CD4-positive, CD25-positive, alpha-beta regulatory T cell (primary cell): ENCODE data around the gene CCDC91. TPM values are rescaled to one million over a fixed set of nuclear protein-coding genes. Genes with fewer than 3 reads are reported as not detected.
"Not testable (repeated sequence)": the region's sequence is repeated elsewhere in the genome, so short reads cannot be mapped to it uniquely, and the experiment has no call there.

Source experiments
- ATAC-seq, 2 donors: fragments of 150-1000 bp; cut with Tn5 transposase; one replicate each; pipeline ENCODE4 v1.10.0; 2021; ENCODE audit warnings: low read depth in 2 of 2, moderate number of reproducible peaks in 2 of 2, moderate library complexity in 1 of 2
- DNase-seq, 3 donors: peaks; one replicate each; pipeline versions ENCODE4 v3.0.0 to v3.0.0-alpha.2; 2012 to 2022; ENCODE audit warnings: mixed read lengths in 1 of 3
- H3K27ac ChIP-seq: one replicate; pipeline ENCODE4 v1.7.0; 2013; ENCODE audit warnings: mild to moderate bottlenecking, low read length; ENCODE audit not compliant: insufficient read depth, poor library complexity, severe bottlenecking
- H3K27me3 ChIP-seq: one replicate; pipeline ENCODE4 v1.7.0; 2013; ENCODE audit warnings: low read length; ENCODE audit not compliant: control insufficient read depth, insufficient read depth
- H3K36me3 ChIP-seq: one replicate; pipeline ENCODE4 v1.7.0; 2013; ENCODE audit warnings: mild to moderate bottlenecking, low read length, moderate library complexity; ENCODE audit not compliant: control insufficient read depth, insufficient read depth
- H3K4me1 ChIP-seq: 2 replicates; pipeline ENCODE4 v1.7.0; 2013; ENCODE audit warnings: mild to moderate bottlenecking, low read length; ENCODE audit not compliant: insufficient read depth, control insufficient read depth, poor library complexity, severe bottlenecking
- H3K4me3 ChIP-seq: one replicate; pipeline ENCODE4 v1.7.0; 2013; ENCODE audit warnings: low read depth, mild to moderate bottlenecking, low read length, moderate library complexity
- H3K9me3 ChIP-seq, 2 experiments: 1 replicate in 1 of 2; 2 replicates in 1 of 2; pipeline ENCODE4 v1.7.0; 2013; ENCODE audit warnings: low read length in 2 of 2, mild to moderate bottlenecking in 1 of 2, moderate library complexity in 1 of 2; ENCODE audit not compliant: control insufficient read depth in 2 of 2
- H3K27ac Mint-ChIP-seq, 3 donors: one replicate each; pipeline ENCODE4 v1.8.0; 2020 to 2022; ENCODE audit warnings: mild to moderate bottlenecking in 3 of 3, mixed read lengths in 3 of 3, moderate library complexity in 2 of 3
- H3K27me3 Mint-ChIP-seq: one replicate; pipeline ENCODE4 v1.8.0; 2022; ENCODE audit warnings: mild to moderate bottlenecking, mixed read lengths
- H3K36me3 Mint-ChIP-seq: one replicate; pipeline ENCODE4 v1.8.0; 2020; ENCODE audit warnings: mixed read lengths
- H3K4me1 Mint-ChIP-seq, 4 donors: one replicate each; pipeline ENCODE4 v1.8.0; 2020 to 2022; ENCODE audit warnings: mixed read lengths in 4 of 4, mild to moderate bottlenecking in 1 of 4
- H3K4me3 Mint-ChIP-seq, 4 donors: one replicate each; pipeline ENCODE4 v1.8.0; 2020 to 2022; ENCODE audit warnings: mild to moderate bottlenecking in 4 of 4, mixed read lengths in 4 of 4, moderate library complexity in 3 of 4
- H3K9me3 Mint-ChIP-seq, 7 donors: one replicate each; pipeline ENCODE4 v1.8.0; 2020 to 2022; ENCODE audit warnings: mixed read lengths in 7 of 7, mild to moderate bottlenecking in 3 of 7, moderate library complexity in 2 of 7
- polyA plus RNA-seq, 4 donors: library from polyadenylated mRNA; unstranded; fragments of 300-500 nt; fragmentation: Illumina TruSeq; gene quantifications; one replicate each; pipeline ENCODE4 v1.2.3, GENCODE V29; 2021
- total RNA-seq: library from RNA; stranded (reverse); gene quantifications from one replicate; pipeline ENCODE4 v1.2.3, GENCODE V29; 2022

CCDC91 gene
- total and polyA plus RNA-seq, 5 donors from 2014 or later = 59.4 to 74.0 (median 66.2) TPM

DNA sequence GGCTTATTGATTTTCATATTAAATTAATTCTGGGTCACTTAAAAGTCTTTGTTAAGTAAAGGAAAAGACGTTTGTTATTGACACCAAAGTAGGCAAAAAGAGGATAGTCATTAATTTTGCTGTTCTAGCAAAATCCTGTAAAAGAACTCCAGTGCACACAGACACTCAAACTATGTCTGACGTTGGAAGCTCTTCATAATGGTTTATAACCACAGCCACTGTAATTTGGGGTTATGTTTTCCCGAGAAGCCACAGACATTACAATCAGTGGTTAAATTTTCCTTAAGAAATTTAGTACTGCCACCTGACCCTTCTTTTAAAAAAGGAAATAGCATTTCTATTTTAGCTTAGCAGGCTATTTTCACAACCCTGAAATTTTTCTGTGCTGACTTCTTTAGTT lies 267.5 kb downstream of the CCDC91 start:
- Histone ChIP-seq H3K4me3 (no peak overlapping the region), H3K36me3 (peaks cover 28% of the 10 kb centered on the region), H3K4me1 (no peaks in the 10 kb centered on the region), H3K9me3 (no peaks in the 10 kb centered on the region), H3K27ac (no peak overlapping the region), H3K27me3 (no peaks in the 10 kb centered on the region)
- ATAC-seq (no peak), DNase-seq (no peak)
- Mint-ChIP-seq H3K27me3 (no peaks in the 10 kb centered on the region), H3K36me3 (peaks cover 61% of the 10 kb centered on the region), H3K4me1 (peaks cover 0 to 24% (median 2%) of the 10 kb centered on the region in 4 donors), H3K9me3 (peaks cover 0 to 6% (median 0%) of the 10 kb centered on the region in 7 donors), H3K4me3 (no peak overlapping the region), H3K27ac (no peak overlapping the region)

DNA sequence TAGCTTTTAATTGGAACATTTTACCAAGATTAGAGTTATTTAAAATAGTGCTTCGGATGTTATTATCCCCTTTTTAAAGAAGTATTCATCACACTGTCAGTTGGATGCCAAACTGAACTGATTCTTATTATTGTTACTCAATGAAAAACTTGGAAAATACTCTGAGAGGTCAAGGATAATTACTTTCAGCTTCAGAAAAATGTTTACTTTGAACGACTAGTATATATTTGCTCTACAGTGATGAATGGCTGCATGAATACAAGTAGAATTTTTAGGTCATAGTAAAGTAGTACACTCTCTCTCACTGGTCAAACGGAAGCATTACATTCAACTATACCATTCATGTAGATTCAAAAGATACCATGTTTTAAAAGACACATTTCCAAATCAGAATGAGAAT lies 269.2 kb downstream of the CCDC91 start:
- no peak for ATAC-seq
- H3K36me3 Mint-ChIP-seq = peaks cover 63% of the 10 kb centered on the region

DNA sequence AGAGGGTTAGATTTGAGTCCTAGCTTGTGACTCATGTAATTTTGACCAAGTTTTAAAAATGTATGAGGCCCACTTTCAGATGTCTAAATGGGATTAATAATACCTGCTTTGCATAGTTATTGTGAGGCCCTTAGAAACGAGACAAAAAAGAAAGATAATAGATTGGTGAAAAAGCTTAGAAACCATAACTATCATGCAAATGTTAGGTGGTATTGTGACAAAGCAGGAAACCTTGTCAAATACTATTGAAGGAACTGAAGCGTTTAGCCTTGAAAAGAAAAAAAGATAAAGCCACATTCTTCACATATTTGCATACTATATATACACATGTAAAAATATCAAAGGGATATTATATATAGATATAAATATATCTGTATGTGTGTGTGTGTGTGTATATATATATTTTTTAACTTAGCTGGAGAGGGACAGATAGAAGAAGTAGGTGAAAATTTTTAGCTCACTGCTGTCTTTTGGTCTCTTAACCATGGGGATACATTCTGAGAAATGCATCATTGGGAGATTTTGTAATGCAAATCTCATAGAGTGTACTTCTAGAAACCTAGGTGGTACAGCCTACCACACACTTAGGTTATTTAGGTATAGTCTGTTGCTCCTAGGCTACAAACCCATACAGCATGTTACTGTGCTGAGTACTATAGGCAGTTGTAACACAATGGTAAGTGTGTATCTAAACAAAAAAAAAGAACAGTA lies 270.3 kb downstream of the CCDC91 start:
- Mint-ChIP-seq H3K4me1 (peaks cover 0 to 16% (median 2%) of the 10 kb centered on the region in 4 donors), H3K36me3 (peaks cover 58% of the 10 kb centered on the region), H3K4me3 (no peak overlapping the region), H3K27me3 (peaks cover 4% of the 10 kb centered on the region), H3K9me3 (peaks cover 0 to 6% (median 3%) of the 10 kb centered on the region in 7 donors), H3K27ac (no peak overlapping the region)
- Histone ChIP-seq H3K4me1 (no peaks in the 10 kb centered on the region), H3K4me3 (no peak overlapping the region), H3K27me3 (no peaks in the 10 kb centered on the region), H3K9me3 (no peaks in the 10 kb centered on the region), H3K36me3 (peaks cover 19% of the 10 kb centered on the region), H3K27ac (no peak overlapping the region)
- DNase-seq (no peak), ATAC-seq (no peak)

More for the DNA sequence above, 269.2 kb downstream of the CCDC91 start:
- peaks cover 0 to 18% (median 3%) of the 10 kb centered on the region in 4 donors for H3K4me1 Mint-ChIP-seq
- Histone ChIP-seq H3K36me3 (peaks cover 20% of the 10 kb centered on the region), H3K27ac (no peak overlapping the region), H3K9me3 (no peaks in the 10 kb centered on the region), H3K27me3 (no peaks in the 10 kb centered on the region), H3K4me3 (no peak overlapping the region), H3K4me1 (no peaks in the 10 kb centered on the region)
- peaks cover 0 to 6% (median 2%) of the 10 kb centered on the region in 7 donors for H3K9me3 Mint-ChIP-seq
- H3K27ac Mint-ChIP-seq = no peak overlapping the region
- DNase-seq = no peak
- no peak overlapping the region for H3K4me3 Mint-ChIP-seq
- peaks cover 4% of the 10 kb centered on the region for H3K27me3 Mint-ChIP-seq

DNA sequence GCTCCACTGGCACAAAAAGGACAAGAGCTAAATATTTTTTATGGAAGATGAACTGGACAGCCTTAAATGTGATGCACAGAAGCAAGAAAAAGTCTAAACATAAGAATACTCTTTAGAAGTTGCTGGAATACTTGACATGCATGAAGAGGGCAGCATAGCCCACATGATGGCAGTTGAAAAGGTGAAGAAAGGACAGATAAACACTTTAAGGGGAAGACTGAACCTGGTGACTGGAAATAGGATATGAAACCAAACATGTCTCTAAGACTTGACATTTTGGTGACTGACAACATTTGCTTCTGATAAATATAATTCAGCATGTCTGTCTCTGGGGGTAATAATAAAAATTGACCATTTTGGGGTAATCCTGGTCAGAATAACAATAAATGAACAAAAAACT lies 273.1 kb downstream of the CCDC91 start:
- H3K36me3 Mint-ChIP-seq = peaks cover 57% of the 10 kb centered on the region
- no peak for ATAC-seq
- no peak overlapping the region for H3K4me3 Mint-ChIP-seq

DNA sequence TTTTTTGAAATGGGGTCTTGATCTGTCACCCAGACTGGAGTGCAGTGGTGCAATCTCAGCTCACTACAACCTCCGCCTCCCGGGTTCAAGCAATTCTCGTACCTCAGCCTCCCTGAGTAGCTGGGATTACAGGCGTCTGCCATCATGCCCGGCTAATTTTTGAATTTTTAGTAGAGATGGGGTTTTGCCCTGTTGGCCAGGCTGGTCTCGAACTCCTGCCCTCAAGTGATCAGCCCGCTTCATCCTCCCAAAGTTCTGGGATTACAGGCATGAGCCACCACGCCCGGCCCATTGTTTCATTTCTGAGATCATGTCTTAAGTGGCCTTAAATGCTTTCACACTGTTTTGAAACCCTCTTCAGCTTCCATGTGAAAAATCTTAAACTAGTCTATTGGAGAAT lies 281.5 kb downstream of the CCDC91 start:
- not testable (repeated sequence) for H3K36me3 ChIP-seq, H3K4me3 Mint-ChIP-seq, H3K27ac ChIP-seq, H3K4me3 ChIP-seq, H3K27ac Mint-ChIP-seq, ATAC-seq, H3K27me3 ChIP-seq, DNase-seq, H3K4me1 ChIP-seq, H3K27me3 Mint-ChIP-seq, H3K9me3 Mint-ChIP-seq, H3K4me1 Mint-ChIP-seq, H3K9me3 ChIP-seq
- H3K36me3 Mint-ChIP-seq = peaks cover 56% of the 10 kb centered on the region

More for the DNA sequence above, 273.1 kb downstream of the CCDC91 start:
- Histone ChIP-seq H3K4me3 (no peak overlapping the region), H3K36me3 (peaks cover 17% of the 10 kb centered on the region), H3K4me1 (no peaks in the 10 kb centered on the region), H3K27me3 (no peaks in the 10 kb centered on the region), H3K27ac (no peak overlapping the region), H3K9me3 (no peaks in the 10 kb centered on the region)
- DNase-seq = no peak
- H3K9me3 Mint-ChIP-seq = peaks cover 0 to 6% (median 4%) of the 10 kb centered on the region in 7 donors
- no peak overlapping the region for H3K27ac Mint-ChIP-seq
- peaks cover 0 to 5% (median 2%) of the 10 kb centered on the region in 4 donors for H3K4me1 Mint-ChIP-seq
- H3K27me3 Mint-ChIP-seq = peaks cover 4% of the 10 kb centered on the region

DNA sequence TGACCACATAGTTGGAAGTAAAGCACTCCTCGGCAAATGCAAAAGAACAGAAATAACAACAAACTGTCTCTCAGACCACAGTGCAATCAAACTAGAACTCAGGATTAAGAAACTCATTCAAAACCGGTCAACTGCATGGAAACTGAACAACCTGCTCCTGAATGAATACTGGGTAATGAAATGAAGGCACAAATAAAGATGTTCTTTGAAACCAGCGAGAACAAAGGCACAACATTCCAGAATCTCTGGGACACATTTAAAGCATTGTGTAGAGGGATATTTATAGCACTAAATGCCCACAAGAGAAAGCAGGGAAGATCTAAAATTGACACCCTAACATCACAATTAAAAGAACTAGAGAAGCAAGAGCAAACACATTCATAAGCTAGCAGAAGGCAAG lies 285.9 kb downstream of the CCDC91 start:
- not testable (repeated sequence) for H3K4me1 ChIP-seq, ATAC-seq, H3K27ac ChIP-seq, H3K4me1 Mint-ChIP-seq, H3K27me3 ChIP-seq, H3K4me3 ChIP-seq, H3K27ac Mint-ChIP-seq, H3K9me3 ChIP-seq, H3K27me3 Mint-ChIP-seq, H3K36me3 ChIP-seq, DNase-seq
- Mint-ChIP-seq H3K4me3 (peak overlapping the region in 1 of 4 donors; percentile 0), H3K36me3 (peaks cover 46% of the 10 kb centered on the region), H3K9me3 (peaks cover 0 to 12% (median 4%) of the 10 kb centered on the region in 7 donors)

DNA sequence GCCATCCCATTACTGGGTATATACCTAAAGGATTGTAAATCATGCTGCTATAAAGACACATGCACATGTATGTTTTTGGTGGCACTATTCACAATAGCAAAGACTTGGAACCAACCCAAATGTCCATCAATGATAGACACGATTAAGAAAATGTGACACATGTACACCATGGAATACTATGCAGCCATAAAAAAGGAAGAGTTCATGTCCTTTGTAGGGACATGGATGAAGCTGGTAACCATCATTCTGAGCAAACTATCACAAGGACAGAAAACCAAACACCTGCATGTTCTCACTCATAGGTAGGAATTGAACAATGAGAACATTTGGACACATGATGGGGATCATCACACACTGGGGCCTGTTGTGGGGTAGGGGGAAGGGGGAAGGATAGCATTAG lies 288.8 kb downstream of the CCDC91 start:
- not testable (repeated sequence) for H3K27me3 ChIP-seq, H3K4me1 Mint-ChIP-seq, H3K27ac ChIP-seq, H3K4me3 Mint-ChIP-seq, H3K27ac Mint-ChIP-seq, DNase-seq, H3K4me3 ChIP-seq, H3K27me3 Mint-ChIP-seq, ATAC-seq, H3K9me3 ChIP-seq, H3K36me3 ChIP-seq, H3K4me1 ChIP-seq
- H3K9me3 Mint-ChIP-seq = peaks cover 0 to 12% (median 4%) of the 10 kb centered on the region in 7 donors
- peaks cover 41% of the 10 kb centered on the region for H3K36me3 Mint-ChIP-seq

DNA sequence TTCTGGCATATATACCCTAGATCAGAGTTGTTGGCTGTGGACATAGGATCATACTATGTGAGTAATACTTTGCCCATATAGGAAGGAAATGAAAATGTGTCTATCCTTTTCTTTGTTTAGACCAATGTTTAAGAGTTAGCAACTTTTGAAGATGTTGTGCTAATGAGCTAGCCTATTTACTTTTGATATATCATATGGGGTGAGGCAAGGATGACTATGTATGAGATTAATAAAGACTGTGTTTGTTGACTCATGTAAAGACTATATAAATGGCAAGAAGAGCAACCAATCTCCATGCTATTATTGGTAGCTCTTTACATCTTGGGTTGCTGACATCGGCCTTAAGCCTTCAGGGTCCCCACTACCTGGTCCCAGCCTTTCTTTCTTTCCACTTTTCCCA lies 289.4 kb downstream of the CCDC91 start:
- Mint-ChIP-seq H3K36me3 (peaks cover 37% of the 10 kb centered on the region), H3K27ac (no peak overlapping the region)

More for the DNA sequence above, 289.4 kb downstream of the CCDC91 start:
- H3K9me3 Mint-ChIP-seq = peaks cover 0 to 12% (median 4%) of the 10 kb centered on the region in 7 donors
- Histone ChIP-seq H3K4me3 (no peak overlapping the region), H3K4me1 (no peaks in the 10 kb centered on the region), H3K9me3 (no peaks in the 10 kb centered on the region), H3K27me3 (no peaks in the 10 kb centered on the region), H3K36me3 (peaks cover 2% of the 10 kb centered on the region), H3K27ac (no peak overlapping the region)
- H3K4me3 Mint-ChIP-seq = no peak overlapping the region
- no peaks in the 10 kb centered on the region for H3K27me3 Mint-ChIP-seq
- H3K4me1 Mint-ChIP-seq = peaks cover 0 to 10% (median under 1%) of the 10 kb centered on the region in 4 donors
- ATAC-seq (no peak), DNase-seq (no peak)
